ENCODE measurements around the gene SLC25A13.

Gene SLC25A13

DNA sequence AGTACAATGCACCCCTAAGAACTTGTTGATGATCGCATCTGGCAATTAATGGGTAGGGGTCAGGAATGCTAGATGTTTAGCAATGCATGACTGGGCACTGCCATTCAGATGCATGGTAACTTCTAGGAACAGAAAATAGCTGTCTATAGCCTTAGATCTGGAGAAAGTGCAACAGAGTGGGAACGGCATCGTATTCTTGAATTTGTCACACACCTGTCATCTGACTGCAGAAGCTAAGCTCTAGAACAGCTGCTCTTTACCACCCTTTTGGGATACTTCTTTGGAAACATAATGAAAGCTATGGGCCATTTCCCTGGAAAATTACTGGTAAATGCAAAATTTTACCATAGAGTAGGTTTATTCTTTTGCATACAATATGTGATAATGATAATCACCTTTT lies 118.1 kb downstream of the SLC25A13 start:
- DNase-seq (ENCODE audit: low read depth) = no peak

GRCh38 chr7:96202102-96202501 lies 119.8 kb downstream of the SLC25A13 start:
- DNase-seq (ENCODE audit: low read depth) = no peak

DNA sequence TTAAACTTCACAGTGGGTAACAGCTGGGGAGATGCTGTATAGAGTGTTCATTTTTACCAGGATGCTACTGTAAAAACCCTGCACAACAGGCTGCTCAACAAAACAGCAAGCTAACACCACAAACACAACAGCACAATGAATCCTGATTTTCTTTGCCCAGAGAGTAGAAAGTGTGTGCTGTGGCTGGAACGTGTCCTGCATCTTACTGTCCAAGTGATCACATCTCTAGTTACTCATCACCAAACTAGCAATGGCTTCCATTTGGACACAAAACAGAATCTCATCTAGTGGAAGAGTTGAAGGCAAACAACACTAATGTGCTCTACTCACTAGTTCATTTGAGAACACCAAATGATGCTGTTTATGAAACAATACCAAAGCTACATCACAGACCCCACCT lies 121.2 kb downstream of the SLC25A13 start:
- DNase-seq (ENCODE audit: low read depth) = no peak

DNA sequence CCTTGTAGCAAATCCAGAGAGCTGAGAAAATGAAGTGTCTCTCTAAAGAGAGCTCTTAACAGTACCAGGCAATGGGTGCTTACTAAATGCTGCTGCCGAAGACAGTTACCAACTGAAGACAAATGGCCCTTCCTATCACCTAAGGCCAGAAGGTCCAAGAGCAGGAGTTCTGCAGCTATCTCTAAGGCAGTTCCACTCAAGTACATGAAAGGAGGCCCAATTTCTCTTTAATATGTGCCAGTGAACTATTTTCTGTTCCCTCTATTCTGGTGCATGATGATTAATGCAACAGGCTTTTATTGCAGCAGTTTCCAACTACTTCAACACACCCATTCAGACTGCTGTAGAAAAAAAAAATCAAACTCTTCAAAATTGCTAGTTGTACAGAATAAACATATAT lies 122.5 kb downstream of the SLC25A13 start:
- DNase-seq (ENCODE audit: low read depth) = no peak

GRCh38 chr7:96198047-96198636 lies 123.8 kb downstream of the SLC25A13 start:
- DNase-seq (ENCODE audit: low read depth) = no peak

GRCh38 chr7:96196676-96197075 lies 125.2 kb downstream of the SLC25A13 start:
- DNase-seq (ENCODE audit: low read depth) = no peak

DNA sequence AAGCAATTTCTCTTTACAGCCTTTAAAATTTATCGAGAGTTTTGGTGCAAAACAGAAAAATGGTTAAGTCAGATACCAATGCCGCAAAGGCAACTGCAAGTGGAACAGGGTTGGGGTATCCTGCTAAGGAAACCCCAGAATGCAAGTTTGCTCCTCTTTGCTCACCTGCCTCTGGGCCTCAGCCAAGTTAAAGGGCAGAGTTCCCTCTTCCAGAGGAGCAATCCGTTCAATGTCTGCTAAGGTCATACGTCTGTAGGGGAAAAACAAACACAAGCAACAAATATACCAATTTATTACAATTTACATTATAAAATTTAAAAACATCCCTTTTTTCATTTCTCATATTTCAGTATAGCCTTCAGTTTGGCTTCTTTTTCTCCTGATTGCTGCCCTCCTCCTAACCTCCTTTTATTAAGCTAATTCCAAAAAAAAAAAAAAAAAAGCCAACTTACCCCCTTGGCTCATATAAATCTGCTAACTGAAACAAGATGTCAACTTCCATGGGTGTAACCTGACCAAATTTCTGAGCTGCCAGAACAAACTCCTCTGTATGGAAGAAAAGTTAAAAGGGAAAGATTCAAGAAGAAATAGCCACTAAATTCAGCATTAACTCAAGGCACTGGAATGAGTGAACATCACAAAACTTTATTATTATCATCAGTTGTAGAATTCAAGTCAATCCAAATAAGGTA lies 132.6 kb downstream of the SLC25A13 start:
- DNase-seq (ENCODE audit: low read depth) = no peak

- no peak for DNase-seq (ENCODE audit: low read depth)
Observed at GRCh38 chr7:96188591-96188991, 133.3 kb downstream of the SLC25A13 start.

- DNase-seq (ENCODE audit: low read depth) = no peak
Observed at GRCh38 chr7:96188174-96188581, 133.7 kb downstream of the SLC25A13 start.

DNA sequence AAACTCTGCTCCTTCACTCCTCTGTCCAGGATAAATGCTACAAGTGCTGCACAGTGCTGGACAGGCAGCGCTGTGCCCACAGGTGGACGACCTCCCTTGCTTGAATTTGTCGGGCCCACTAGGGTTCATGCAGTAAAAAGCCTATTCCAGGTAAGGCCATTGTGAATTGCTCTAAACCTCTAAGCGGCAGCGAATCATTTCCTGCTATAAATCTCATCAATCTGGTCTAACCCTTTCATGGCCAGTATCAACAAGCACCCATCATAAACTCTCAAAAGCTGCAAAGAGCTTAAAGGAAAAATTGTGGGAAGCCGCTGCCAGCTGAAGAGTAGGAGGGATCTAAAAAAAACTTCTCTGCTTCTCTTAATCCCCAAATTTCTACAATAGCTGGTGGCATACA lies 134.2 kb downstream of the SLC25A13 start:
- no peak for DNase-seq (ENCODE audit: low read depth)

- no peak for DNase-seq (ENCODE audit: low read depth)
Observed at GRCh38 chr7:96184783-96185182, 137.1 kb downstream of the SLC25A13 start.

DNA sequence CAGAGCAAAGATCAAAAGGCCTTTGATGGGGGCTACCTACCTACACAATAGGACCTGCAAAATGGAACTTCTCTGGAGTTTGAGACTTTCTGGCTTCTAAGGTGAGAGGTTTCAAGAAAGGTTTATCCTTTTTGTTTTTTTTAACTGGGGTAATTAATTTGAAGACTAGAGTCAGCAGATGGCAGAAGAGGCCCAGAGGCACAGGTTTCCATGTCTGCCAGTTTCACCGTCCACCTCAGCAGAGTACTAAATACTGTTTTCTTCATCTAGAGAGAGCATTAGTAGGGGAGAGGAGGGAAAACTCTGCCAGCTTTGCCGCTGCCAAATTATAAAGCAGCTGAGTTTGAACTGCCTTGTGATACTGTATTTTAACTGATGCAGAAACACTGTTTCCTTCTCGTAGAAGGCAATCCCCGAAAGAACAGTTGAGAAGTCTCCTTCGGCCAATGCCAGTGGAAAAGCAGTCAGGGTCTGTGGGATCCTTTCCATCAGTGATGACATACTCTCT lies 138.7 kb downstream of the SLC25A13 start:
- DNase-seq (ENCODE audit: low read depth) = no peak

DNA sequence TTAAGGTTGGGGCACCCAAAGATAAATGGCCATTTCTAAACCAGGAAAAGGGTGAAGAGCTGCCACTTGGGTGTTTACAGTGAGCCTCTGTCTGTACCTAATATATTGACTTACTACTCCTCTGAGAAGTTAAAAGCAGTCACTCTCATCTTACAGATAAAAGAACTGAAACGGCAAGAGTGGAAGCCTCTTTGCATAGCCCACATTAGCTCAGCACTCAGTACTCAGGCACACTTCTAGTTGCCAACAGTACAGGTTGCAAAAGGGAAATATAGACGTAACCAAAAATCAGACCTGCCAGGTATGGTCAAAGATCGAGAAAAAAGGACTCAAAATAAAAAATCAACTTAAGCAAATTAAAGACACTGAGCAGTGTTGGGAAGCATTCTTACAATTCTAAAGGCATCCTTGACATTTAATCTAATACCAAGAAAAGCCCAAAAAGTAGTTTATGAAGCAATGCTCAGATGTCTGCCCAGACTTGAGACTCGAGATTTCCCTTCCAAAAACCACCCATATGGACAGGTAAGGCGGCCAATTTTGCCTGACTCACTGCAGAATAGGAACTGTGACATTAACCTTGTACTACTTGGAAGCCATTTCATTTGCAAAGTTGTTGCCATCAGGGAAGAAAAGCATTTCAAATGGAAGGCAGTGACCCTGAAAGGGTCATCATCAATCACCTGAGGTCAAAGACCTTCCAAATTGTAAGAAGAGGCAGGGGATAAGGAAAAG lies 139.3 kb downstream of the SLC25A13 start:
- no peak for DNase-seq (ENCODE audit: low read depth)

- no peak for DNase-seq (ENCODE audit: low read depth)
Observed at GRCh38 chr7:96181174-96181573, 140.7 kb downstream of the SLC25A13 start.

- DNase-seq (ENCODE audit: low read depth) = no peak
Observed at GRCh38 chr7:96179837-96180236, 142.1 kb downstream of the SLC25A13 start.

- no peak for DNase-seq (ENCODE audit: low read depth)
Observed at GRCh38 chr7:96179341-96179740, 142.6 kb downstream of the SLC25A13 start.

GRCh38 chr7:96178581-96178980 lies 143.3 kb downstream of the SLC25A13 start:
- DNase-seq (ENCODE audit: low read depth) = no peak

DNA sequence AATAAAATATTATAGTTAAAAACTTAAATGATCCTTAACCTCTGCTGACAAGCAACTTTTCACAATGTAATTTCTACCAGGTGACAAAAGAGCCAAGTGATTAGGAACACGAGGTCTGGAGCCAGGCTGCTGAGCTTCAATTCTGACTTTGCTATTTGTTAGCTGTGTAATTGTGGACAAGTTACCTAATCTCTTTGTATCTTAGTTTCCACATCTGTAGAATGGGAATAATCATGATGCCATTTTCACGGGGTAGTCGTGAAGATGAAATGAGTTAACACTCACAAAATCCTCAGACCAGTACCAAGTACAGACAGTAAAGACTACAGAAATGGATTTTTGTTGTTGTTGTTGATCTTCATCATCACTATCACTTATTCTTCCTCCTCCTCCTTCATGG lies 144.5 kb downstream of the SLC25A13 start:
- DNase-seq (ENCODE audit: low read depth) = no peak

DNA sequence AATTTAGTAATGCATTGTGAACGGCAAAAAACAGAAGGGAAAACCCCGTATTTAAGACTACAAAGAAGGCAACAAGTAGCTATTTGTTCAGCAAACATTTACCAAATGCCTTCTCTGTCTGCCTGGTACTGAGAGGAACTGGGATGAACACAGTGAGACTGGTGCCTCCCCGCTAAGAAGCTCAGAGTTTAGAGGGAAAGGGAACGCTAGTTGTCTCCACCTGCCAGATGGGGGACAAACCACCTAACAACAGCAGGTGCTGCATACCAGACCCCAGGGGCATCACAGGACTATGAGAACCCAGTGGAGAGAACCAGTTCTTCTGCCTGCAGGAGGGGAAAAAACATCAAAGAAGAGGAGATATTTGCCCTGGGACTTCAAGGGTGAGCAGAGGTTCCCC lies 147.1 kb downstream of the SLC25A13 start:
- DNase-seq (ENCODE audit: low read depth) = no peak

DNA sequence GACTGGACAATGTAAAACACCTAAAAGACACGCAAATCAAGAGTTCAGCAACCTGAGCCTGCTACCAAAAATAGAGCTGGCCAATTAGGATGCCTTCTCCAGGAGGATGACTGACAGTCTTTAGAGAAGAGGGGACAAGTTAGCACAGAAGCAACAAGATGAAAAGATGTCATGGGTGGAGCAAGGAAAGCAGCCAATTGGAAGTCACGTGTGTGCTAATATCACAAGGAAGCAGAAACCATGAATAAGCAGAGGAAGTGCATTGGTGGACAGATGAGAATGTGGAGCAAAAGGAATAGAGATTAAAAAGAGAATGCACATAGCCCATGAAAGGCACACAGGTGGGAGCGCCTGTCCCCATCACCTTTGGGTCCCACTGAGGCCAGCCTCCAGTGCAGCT lies 148.1 kb downstream of the SLC25A13 start:
- DNase-seq (ENCODE audit: low read depth) = no peak

DNA sequence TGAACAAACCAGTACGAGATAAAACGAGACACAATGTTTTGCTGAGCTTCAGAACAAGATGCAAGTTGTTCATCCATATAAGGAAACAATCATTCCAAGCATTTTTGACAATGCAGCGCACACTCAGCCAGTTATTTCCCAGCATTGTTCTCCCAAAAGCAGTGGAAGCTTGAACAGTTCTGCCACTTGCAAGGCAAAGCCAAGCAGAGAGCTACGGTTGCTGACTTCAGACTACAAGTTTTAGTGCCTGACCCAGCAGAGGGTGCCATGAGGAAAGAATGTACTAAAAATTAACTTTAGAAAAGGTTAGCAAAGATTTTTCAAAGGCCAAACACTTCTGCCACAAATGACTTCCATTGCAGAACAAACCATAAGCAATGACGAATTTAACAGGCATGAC lies 152.5 kb downstream of the SLC25A13 start:
- no peak for DNase-seq (ENCODE audit: low read depth)

DNA sequence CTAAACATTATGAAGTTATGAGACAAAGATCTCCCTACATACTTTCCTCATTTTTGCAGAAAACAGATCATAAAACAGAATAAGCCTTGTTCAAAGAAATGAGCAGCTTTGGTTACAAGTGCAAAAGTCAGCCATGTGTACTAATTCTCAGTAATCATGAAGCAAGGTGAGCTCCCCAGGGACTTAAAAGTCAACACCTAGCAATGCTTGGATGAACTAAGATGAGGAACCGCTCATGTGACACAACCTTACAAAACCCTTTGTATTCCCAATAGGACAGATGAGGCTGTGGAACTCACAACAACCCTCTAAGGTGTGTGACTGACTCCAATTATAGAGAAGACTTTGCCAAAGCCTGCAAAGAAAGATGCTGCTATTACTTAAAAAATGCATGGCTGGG lies 154.5 kb downstream of the SLC25A13 start:
- DNase-seq (ENCODE audit: low read depth) = no peak

DNA sequence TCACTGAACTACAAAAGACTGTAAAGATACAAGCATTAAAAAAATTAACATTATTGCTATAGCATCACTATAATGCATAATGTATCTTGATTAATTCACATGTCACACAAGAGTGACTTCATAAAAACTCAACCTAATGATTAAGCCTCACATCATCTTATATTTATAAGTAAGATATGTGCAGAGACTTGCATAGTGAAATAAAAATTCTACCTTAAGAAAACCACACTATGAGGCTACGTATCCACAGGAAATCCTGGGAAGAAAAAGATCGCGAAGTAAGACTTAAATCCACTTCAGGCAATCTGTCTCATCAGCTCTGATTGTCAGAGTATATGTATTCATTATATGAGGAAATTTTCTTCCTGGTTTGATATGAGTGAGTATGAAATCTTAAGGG lies 160.0 kb downstream of the SLC25A13 start:
- no peak for DNase-seq (ENCODE audit: low read depth)

Measured in activated T-cell treated with anti-CD3 and anti-CD28 coated beads for 24 hours (primary cell).